Calu3 (cell line): ENCODE data around the gene ELF2. TPM values are rescaled to one million over a fixed set of nuclear protein-coding genes. Genes with fewer than 3 reads are reported as not detected.
"Not testable (repeated sequence)": the region's sequence is repeated elsewhere in the genome, so short reads cannot be mapped to it uniquely, and the experiment has no call there.

Source experiments
- BruUV-seq: library from RNA; stranded (reverse); fragments of 400-500 nt; replicated peaks from 2 replicates; lab custom pipeline; 2021; lab: Mats Ljungman, UMichigan
- CTCF ChIA-PET: fragments of 300-600 bp; sonication (Branson Sonifier 250); formaldehyde crosslinking; loops from one replicate; lab custom pipeline; 2022; ENCODE audit warnings: antibody characterized with exemption; lab: Charles Lee
- DNase-seq: peaks from one replicate; pipeline ENCODE4 v3.0.0; 2022
- H3K27ac Mint-ChIP-seq: one replicate; pipeline ENCODE4 v1.8.0; 2022; ENCODE audit warnings: mixed read lengths; ENCODE audit not compliant: unreplicated experiment
- H3K27me3 Mint-ChIP-seq: one replicate; pipeline ENCODE4 v1.8.0; 2022; ENCODE audit warnings: mixed read lengths; ENCODE audit not compliant: unreplicated experiment
- H3K36me3 Mint-ChIP-seq: one replicate; pipeline ENCODE4 v1.8.0; 2022; ENCODE audit warnings: mild to moderate bottlenecking, moderate library complexity, mixed read lengths; ENCODE audit not compliant: insufficient read depth, unreplicated experiment
- H3K4me1 Mint-ChIP-seq: one replicate; pipeline ENCODE4 v1.8.0; 2022; ENCODE audit warnings: mild to moderate bottlenecking, low read depth, mixed read lengths; ENCODE audit not compliant: unreplicated experiment
- H3K4me3 Mint-ChIP-seq: one replicate; pipeline ENCODE4 v1.8.0; 2022; ENCODE audit warnings: mild to moderate bottlenecking, low read depth, moderate library complexity, mixed read lengths; ENCODE audit not compliant: unreplicated experiment
- H3K9me3 Mint-ChIP-seq: one replicate; pipeline ENCODE4 v1.8.0; 2022; ENCODE audit warnings: low read depth, mixed read lengths; ENCODE audit not compliant: unreplicated experiment
- intact Hi-C: fragments of 100-400 bp; cut with micrococcal nuclease; formaldehyde crosslinking; loops from one replicate; pipeline ENCODE4 v1.10.0; 2022; ENCODE audit not compliant: unreplicated experiment
- total RNA-seq: library from RNA; stranded (reverse); gene quantifications from 2 replicates; pipeline ENCODE4 v1.2.3, GENCODE V29; 2022
- TF ChIP-seq, protein P1 (sequence below): fragments of 200-600 bp; IDR thresholded peaks from one replicate; pipeline ENCODE4 v1.8.0; 2022; ENCODE audit warnings: antibody characterized with exemption; ENCODE audit not compliant: unreplicated experiment

Gene ELF2
- total RNA-seq, 1 experiment from 2014 or later, result 27.8 TPM

GRCh38 chr4:139207247-139207646, 30.2 kb upstream of the ELF2 start:
- TF ChIP-seq, protein P1, sequence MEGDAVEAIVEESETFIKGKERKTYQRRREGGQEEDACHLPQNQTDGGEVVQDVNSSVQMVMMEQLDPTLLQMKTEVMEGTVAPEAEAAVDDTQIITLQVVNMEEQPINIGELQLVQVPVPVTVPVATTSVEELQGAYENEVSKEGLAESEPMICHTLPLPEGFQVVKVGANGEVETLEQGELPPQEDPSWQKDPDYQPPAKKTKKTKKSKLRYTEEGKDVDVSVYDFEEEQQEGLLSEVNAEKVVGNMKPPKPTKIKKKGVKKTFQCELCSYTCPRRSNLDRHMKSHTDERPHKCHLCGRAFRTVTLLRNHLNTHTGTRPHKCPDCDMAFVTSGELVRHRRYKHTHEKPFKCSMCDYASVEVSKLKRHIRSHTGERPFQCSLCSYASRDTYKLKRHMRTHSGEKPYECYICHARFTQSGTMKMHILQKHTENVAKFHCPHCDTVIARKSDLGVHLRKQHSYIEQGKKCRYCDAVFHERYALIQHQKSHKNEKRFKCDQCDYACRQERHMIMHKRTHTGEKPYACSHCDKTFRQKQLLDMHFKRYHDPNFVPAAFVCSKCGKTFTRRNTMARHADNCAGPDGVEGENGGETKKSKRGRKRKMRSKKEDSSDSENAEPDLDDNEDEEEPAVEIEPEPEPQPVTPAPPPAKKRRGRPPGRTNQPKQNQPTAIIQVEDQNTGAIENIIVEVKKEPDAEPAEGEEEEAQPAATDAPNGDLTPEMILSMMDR, result no peak
- Mint-ChIP-seq H3K36me3 (peaks cover 6% of the 10 kb centered on the region), H3K27ac (no peak overlapping the region), H3K4me3 (no peak overlapping the region), H3K27me3 (no peaks in the 10 kb centered on the region), H3K4me1 (no peaks in the 10 kb centered on the region), H3K9me3 (no peaks in the 10 kb centered on the region)
- DNase-seq, result no peak
- no TSS peak for BruUV-seq
- intact Hi-C loops, result no loop called here
- CTCF ChIA-PET, result no interaction called here

- Mint-ChIP-seq H3K4me3 (no peak overlapping the region), H3K9me3 (no peaks in the 10 kb centered on the region), H3K36me3 (peaks cover 6% of the 10 kb centered on the region), H3K27ac (no peak overlapping the region), H3K27me3 (no peaks in the 10 kb centered on the region), H3K4me1 (no peaks in the 10 kb centered on the region)
- DNase-seq, result no peak
- intact Hi-C loops, result no loop called here
- BruUV-seq, result no TSS peak
- TF ChIP-seq, protein P1, result no peak
- CTCF ChIA-PET, result no interaction called here
Measured at GRCh38 chr4:139202991-139203390, 26.0 kb upstream of the ELF2 start.

- TF ChIP-seq, protein P1, result no peak
- Mint-ChIP-seq H3K27ac (no peak overlapping the region), H3K36me3 (no peaks in the 10 kb centered on the region), H3K27me3 (no peaks in the 10 kb centered on the region), H3K9me3 (no peaks in the 10 kb centered on the region), H3K4me3 (no peak overlapping the region), H3K4me1 (no peaks in the 10 kb centered on the region)
- DNase-seq, result no peak
- CTCF ChIA-PET, result no interaction called here
- intact Hi-C loops, result no loop called here
- BruUV-seq, result no TSS peak
Measured at GRCh38 chr4:139200506-139200905, 23.5 kb upstream of the ELF2 start.

DNA sequence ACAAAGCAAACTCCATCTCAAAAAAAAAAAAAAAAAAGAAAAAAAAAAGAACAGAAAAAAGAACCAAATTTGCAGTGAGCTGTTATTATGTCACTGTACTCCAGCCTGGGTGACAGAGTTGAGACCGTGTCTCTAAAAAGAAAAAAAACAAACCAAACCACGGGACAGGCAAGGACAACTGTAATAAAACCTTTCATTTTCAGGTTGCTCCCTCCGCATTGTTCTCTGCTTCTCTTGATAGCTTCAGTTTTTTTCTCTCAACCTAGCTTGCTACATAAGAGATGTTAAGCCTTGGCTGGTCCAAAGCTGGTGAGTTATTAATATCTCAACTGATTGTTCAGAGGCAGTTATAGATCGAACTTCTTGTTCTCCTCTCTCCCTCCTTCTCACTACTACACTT, 23.1 kb upstream of the ELF2 start:
- intact Hi-C loops, result no loop called here
- CTCF ChIA-PET, result no interaction called here
- Mint-ChIP-seq H3K4me1 (no peaks in the 10 kb centered on the region), H3K4me3 (no peak overlapping the region), H3K27ac (no peak overlapping the region), H3K36me3 (no peaks in the 10 kb centered on the region), H3K9me3 (no peaks in the 10 kb centered on the region), H3K27me3 (no peaks in the 10 kb centered on the region)
- TF ChIP-seq, protein P1, result no peak
- BruUV-seq, result no TSS peak
- DNase-seq, result no peak

DNA sequence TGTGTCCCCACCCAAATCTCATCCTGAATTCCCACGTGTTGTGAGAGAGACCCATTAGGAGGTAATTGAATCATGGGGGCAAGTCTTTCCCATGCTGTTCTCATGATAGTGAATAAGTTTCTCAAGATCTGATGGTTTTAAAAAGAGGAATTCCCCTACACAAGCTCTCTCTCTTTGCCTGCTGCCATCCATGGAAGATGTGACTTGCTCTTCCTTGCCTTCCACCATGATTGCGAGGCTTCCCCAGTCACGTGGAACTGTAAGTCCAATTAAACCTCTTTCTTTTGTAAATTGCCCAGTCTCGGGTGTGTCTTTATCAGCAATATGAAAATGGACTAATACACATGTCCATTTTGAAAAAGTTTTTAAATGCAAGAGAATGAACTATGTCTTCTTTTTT, 20.2 kb upstream of the ELF2 start:
- H3K9me3 Mint-ChIP-seq, result not testable (repeated sequence)

More for the DNA sequence above, 20.2 kb upstream of the ELF2 start:
- H3K4me3 Mint-ChIP-seq, H3K27me3 Mint-ChIP-seq, H3K36me3 Mint-ChIP-seq, intact Hi-C loops, BruUV-seq, DNase-seq, H3K4me1 Mint-ChIP-seq, H3K27ac Mint-ChIP-seq, CTCF ChIA-PET: not testable (repeated sequence)
